HL-60 (cell line): ENCODE results near the gene RERE.

Experiments
- DNase-seq, 2 experiments: peaks; one replicate each; pipeline ENCODE4 v3.0.0-alpha.2; 2010 to 2020; ENCODE audit warnings: low read depth in 1 of 2, low spot score in 1 of 2
- H3K27ac ChIP-seq: fragments of 250-450 bp; sonication (Bioruptor Pico); replicated peaks from 2 replicates; pipeline ENCODE4 v1.5.1; 2020; ENCODE audit warnings: mild to moderate bottlenecking, moderate library complexity
- H3K27me3 ChIP-seq: fragments of 250-450 bp; sonication (Bioruptor Pico); 2 replicates; pipeline ENCODE4 v1.5.1; 2021; ENCODE audit warnings: mild to moderate bottlenecking, moderate library complexity; ENCODE audit not compliant: insufficient read depth, poor library complexity, severe bottlenecking
- H3K4me3 ChIP-seq: replicated peaks from 2 replicates; pipeline ENCODE4 v1.5.1; 2011; ENCODE audit warnings: mild to moderate bottlenecking, control low read depth, low read length; ENCODE audit not compliant: insufficient read depth
- GABPA ChIP-seq: IDR thresholded peaks from 2 replicates; pipeline ENCODE4 v1.6.1; 2012; ENCODE audit warnings: low read depth
- POLR2AphosphoS5 ChIP-seq: IDR thresholded peaks from 2 replicates; pipeline ENCODE4 v1.6.1; 2012; ENCODE audit warnings: low read depth
- SPI1 ChIP-seq: IDR thresholded peaks from 2 replicates; pipeline ENCODE4 v1.6.1; 2012; ENCODE audit warnings: low read depth, mild to moderate bottlenecking, borderline replicate concordance
- long read RNA-seq: library from polyadenylated mRNA; unstranded; transcript quantifications from one replicate; pipeline ENCODE4 v2.0.0, GENCODE V29; 2020
- TF ChIP-seq, protein P1 (sequence below): IDR thresholded peaks from 2 replicates; pipeline ENCODE4 v1.6.1; 2012; ENCODE audit warnings: low read depth; ENCODE audit not compliant: insufficient replicate concordance
- TF ChIP-seq, protein P2 (sequence below): IDR thresholded peaks from one replicate; pipeline ENCODE4 v1.5.1; 2011; ENCODE audit warnings: low read length, control low read depth, inconsistent platforms; ENCODE audit not compliant: insufficient read depth

The RERE gene
- long read RNA-seq, partial matches to known transcripts, result 1 of 14 reads
- long read RNA-seq, other reads (novel, unspliced or antisense), result 13 of 14 reads

DNA sequence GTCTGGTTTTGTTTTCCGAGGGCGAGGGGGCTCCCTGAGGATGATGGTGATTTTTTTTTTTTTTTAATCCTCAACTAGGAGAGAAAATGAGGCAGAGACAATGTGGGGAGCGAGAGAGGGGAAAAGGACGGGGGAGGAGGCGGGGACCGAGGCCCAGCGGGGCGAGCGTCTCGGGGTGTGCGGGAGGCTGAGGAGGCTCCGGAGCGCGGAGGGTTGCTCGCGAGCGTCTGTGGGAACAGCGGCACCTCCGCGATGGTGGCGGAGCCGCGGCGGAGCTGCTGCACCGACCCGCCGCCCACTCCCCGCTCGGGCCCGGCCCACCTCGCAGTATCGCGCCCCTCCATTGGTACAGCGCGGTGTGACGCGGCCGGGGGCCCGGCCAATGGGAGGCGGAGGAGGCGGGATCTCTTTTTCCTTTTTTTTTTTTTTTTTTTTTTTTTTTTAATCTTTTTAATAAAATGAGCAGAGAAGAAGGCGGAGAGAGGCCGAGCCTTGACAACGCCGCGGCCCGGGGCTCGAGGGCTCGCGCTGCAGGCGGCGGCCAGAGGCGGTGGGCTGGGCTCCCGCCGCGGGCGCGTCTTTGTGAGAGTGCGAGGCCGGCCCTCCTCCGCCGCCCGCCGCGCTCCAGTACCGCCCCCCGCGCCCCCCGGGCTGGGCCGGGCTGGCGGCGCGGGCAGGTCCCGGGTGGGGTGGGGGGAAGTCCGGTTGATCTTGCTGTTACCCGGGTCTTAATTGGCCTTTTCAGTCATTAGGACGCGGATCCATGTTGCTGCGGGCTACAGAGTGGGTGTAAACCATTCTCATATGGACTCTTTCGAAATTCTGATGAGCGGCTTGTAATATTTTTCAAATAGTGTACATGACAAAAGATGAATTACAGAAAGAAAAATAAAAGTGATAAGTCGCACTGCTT, at the start of gene RERE:
RERE (minus strand) TSS at position 229 of the 913 bp plus-strand sequence.
- DNase-seq, result peak; percentile 88 to 91
- TF ChIP-seq, protein P1, sequence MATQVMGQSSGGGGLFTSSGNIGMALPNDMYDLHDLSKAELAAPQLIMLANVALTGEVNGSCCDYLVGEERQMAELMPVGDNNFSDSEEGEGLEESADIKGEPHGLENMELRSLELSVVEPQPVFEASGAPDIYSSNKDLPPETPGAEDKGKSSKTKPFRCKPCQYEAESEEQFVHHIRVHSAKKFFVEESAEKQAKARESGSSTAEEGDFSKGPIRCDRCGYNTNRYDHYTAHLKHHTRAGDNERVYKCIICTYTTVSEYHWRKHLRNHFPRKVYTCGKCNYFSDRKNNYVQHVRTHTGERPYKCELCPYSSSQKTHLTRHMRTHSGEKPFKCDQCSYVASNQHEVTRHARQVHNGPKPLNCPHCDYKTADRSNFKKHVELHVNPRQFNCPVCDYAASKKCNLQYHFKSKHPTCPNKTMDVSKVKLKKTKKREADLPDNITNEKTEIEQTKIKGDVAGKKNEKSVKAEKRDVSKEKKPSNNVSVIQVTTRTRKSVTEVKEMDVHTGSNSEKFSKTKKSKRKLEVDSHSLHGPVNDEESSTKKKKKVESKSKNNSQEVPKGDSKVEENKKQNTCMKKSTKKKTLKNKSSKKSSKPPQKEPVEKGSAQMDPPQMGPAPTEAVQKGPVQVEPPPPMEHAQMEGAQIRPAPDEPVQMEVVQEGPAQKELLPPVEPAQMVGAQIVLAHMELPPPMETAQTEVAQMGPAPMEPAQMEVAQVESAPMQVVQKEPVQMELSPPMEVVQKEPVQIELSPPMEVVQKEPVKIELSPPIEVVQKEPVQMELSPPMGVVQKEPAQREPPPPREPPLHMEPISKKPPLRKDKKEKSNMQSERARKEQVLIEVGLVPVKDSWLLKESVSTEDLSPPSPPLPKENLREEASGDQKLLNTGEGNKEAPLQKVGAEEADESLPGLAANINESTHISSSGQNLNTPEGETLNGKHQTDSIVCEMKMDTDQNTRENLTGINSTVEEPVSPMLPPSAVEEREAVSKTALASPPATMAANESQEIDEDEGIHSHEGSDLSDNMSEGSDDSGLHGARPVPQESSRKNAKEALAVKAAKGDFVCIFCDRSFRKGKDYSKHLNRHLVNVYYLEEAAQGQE, result peak; percentile 42
- TF ChIP-seq POLR2AphosphoS5, result peak; percentile 93; the same call in 1 of the 2 replicates
- TF ChIP-seq GABPA, result no peak
- Histone ChIP-seq H3K27ac (peak within 1 kb of the TSS; percentile 77), H3K4me3 (peak within 1 kb of the TSS; percentile 85), H3K27me3 (no peaks in the 10 kb centered on the region)

DNA sequence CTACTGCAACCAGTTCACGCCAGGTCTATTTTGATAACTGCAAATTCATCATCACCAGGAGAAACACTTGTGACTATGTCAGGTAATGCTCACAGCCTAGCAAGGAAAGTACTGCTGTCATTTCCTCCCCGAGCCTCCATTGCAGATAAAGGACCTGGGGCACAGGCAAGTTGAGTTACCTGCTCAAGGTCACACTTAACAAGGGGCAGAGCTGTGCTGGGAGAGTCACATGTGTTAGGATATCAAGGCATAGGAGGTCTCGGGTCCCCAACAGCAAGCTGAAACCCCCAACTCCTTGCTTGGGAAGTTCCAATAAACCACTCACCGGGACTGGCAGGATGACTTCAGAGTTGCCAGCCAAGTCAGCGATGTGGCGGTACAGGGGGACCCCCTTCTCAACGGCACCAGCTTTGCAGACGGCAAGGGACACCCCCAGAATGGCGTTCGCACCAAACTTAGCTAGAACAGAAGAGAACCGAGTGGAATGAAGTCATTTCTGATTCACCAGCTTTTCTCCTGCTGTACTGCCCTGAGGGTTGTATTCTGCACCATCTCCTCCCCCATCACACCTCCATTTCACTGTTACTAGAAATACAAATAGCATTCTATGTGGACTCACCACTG, 49.5 kb upstream of the RERE start:
- TF ChIP-seq, protein P1, result no peak
- peak; percentile 30; the same call in 1 of the 2 replicates for TF ChIP-seq POLR2AphosphoS5
- DNase-seq, result no peak
- Histone ChIP-seq H3K27ac (no peak overlapping the region), H3K27me3 (no peaks in the 10 kb centered on the region), H3K4me3 (no peak overlapping the region)

DNA sequence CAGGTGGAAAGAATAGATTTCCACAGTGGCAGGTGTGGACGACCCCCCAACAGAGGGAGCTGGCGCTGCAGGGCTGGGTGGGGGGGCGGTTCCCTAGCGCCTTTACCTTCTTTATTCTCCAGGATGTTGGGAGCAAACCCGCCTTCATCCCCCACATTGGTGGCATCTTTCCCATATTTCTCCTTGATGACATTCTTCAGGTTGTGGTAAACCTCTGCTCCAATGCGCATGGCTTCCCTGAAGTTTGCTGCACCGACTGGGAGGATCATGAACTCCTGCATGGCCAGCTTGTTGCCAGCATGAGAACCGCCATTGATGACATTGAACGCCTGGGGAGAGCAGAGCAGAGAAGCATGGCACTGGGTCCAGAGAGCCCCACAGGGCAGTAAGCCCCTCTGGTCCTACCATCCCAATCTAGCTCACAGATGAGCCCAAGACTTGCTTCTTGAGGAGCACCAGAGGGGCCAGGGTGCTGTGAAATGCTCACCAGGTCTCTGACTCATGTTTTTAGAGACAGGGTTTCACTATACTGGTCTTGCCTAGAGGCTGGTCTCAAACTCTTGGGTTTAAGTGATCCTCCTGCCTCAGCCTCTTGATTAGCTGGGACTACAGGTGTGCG, 48.8 kb upstream of the RERE start:
- TF ChIP-seq GABPA (no peak), POLR2AphosphoS5 (peak; percentile 56)
- DNase-seq, result no peak
- Histone ChIP-seq H3K27me3 (no peaks in the 10 kb centered on the region), H3K27ac (no peak overlapping the region), H3K4me3 (no peak overlapping the region)

DNA sequence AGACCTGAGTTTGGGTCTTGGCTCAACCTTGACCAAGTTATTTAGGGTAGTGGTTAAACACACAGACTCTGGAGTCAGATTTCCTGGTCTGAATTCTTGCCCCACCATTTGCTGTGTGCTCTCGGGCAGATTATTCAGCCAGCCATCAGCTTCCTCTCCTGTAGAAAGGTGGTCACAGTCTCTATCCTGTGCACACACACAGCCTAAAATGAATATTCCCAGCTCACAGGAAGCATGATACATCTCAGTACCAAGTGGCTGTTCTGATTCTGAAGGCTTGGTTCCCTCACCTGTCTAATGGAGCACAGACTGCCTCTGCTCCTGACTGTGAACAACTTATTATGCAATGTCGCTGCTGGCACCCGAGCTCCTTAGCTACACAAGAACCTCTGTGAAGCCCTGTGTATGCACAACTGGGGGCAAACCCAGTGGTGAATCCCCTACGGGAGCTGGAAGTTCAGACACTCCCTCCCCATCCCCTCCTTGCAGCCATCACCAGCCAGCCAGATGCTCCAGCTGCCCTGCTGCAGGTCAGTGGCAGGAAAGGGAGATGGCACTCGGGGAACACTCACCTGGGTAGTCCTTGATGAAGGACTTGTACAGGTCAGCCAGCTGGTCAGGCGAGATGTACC, 47.4 kb upstream of the RERE start:
- DNase-seq, result no peak
- Histone ChIP-seq H3K27me3 (no peaks in the 10 kb centered on the region), H3K27ac (no peak overlapping the region), H3K4me3 (no peak overlapping the region)
- no peak for TF ChIP-seq GABPA
- TF ChIP-seq, protein P2, sequence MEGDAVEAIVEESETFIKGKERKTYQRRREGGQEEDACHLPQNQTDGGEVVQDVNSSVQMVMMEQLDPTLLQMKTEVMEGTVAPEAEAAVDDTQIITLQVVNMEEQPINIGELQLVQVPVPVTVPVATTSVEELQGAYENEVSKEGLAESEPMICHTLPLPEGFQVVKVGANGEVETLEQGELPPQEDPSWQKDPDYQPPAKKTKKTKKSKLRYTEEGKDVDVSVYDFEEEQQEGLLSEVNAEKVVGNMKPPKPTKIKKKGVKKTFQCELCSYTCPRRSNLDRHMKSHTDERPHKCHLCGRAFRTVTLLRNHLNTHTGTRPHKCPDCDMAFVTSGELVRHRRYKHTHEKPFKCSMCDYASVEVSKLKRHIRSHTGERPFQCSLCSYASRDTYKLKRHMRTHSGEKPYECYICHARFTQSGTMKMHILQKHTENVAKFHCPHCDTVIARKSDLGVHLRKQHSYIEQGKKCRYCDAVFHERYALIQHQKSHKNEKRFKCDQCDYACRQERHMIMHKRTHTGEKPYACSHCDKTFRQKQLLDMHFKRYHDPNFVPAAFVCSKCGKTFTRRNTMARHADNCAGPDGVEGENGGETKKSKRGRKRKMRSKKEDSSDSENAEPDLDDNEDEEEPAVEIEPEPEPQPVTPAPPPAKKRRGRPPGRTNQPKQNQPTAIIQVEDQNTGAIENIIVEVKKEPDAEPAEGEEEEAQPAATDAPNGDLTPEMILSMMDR, result no peak
- TF ChIP-seq, protein P1, result no peak
- TF ChIP-seq SPI1, result no peak
- no peak for TF ChIP-seq POLR2AphosphoS5
